Activated gamma-delta T cell treated with Interleukin-2 at 50 U/mL for 16 hours (primary cell): Measurements from ENCODE around the gene NPAS4.
"Not testable (repeated sequence)": the region's sequence is repeated elsewhere in the genome, so short reads cannot be mapped to it uniquely, and the experiment has no call there.

ENCODE experiments used
- DNase-seq: peaks from one replicate; pipeline ENCODE4 v3.0.0-alpha.2; 2020

Gene NPAS4

GRCh38 chr11:66457826-66458225, 37.0 kb downstream of the NPAS4 start:
- DNase-seq = no peak

- DNase-seq = no peak
Observed at GRCh38 chr11:66459138-66459778, 38.4 kb downstream of the NPAS4 start.

GRCh38 chr11:66462010-66462409, 41.2 kb downstream of the NPAS4 start:
- no peak for DNase-seq

- DNase-seq = no peak
Observed at GRCh38 chr11:66462911-66463310, 42.1 kb downstream of the NPAS4 start.

GRCh38 chr11:66464116-66464515, 43.3 kb downstream of the NPAS4 start:
- DNase-seq = not testable (repeated sequence)

- DNase-seq = no peak
Observed at GRCh38 chr11:66464916-66465315, 44.1 kb downstream of the NPAS4 start.

- no peak for DNase-seq
Observed at GRCh38 chr11:66465373-66466224, 44.8 kb downstream of the NPAS4 start.

GRCh38 chr11:66466225-66467033, 45.6 kb downstream of the NPAS4 start, which contains the start of gene PELI3:
TSS of gene PELI3 (plus strand) at chr11:66466905. CDS start at chr11:66468129, 1,224 bp downstream.
- peak; percentile 92 for DNase-seq

GRCh38 chr11:66467034-66467659, 46.3 kb downstream of the NPAS4 start:
- peak; percentile 20 for DNase-seq

GRCh38 chr11:66467756-66468155, 46.9 kb downstream of the NPAS4 start:
- no peak for DNase-seq

GRCh38 chr11:66468691-66469090, 47.9 kb downstream of the NPAS4 start:
- no peak for DNase-seq

- DNase-seq = no peak
Observed at GRCh38 chr11:66469441-66469840, 48.6 kb downstream of the NPAS4 start.

- no peak for DNase-seq
Observed at GRCh38 chr11:66470015-66470414, 49.2 kb downstream of the NPAS4 start.

GRCh38 chr11:66471142-66471541, 50.3 kb downstream of the NPAS4 start:
- no peak for DNase-seq

- DNase-seq = no peak
Observed at GRCh38 chr11:66472054-66472453, 51.2 kb downstream of the NPAS4 start.

GRCh38 chr11:66473167-66473566, 52.3 kb downstream of the NPAS4 start:
- no peak for DNase-seq

- no peak for DNase-seq
Observed at GRCh38 chr11:66473608-66474515, 53.0 kb downstream of the NPAS4 start.

GRCh38 chr11:66475349-66476172, 54.7 kb downstream of the NPAS4 start:
- DNase-seq = no peak
